SKM-1 (cell line): Measurements from ENCODE around the gene CYCS.
"Not testable (repeated sequence)": the region's sequence is repeated elsewhere in the genome, so short reads cannot be mapped to it uniquely, and the experiment has no call there.

Experiments
- DNase-seq: peaks from one replicate; lab custom pipeline; 2025; ENCODE audit not compliant: unreplicated experiment; lab: John Stamatoyannopoulos, UW

The CYCS gene

DNA sequence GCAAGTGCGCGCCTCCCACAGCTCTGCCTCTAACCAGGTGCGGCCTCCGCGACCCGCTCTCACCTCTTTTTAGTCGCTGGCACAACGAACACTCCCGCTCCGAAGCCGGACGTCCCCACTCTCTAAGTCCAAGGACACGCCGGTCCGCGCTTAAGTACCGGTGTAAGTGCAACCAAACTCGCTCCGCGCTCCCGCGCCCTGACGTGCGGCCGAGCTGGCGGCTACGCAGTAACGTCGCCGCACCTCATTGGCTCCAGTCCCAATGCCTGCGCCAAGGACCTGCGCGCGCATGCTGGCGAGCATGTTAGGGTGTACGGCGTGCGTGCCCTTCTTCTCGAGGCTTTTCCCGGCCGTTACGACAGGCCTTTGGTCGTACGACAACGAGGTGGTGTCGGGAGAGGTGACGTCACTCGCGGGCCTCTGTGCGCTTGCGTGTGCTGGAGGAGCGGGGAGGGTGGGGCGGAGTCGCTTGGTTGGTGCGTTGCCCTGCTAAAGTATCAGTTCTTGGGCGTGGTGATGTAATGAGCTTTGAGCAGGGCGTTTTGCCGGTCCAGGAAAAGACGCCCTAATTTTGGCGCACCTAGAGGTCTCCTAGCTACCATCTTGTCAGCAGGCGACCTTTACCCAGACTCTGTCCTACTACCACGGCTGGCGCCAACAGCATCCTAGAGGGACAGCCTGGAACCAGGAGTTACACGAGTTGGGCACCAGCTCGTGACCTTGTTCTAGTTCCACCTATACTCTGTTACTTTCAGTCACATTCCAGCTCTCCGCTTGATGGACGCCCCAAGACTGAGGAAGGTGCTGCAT, at the start of gene CYCS:
Gene CYCS (minus strand): TSS at position 124 of the 810 bp plus-strand sequence. CDS start 1,141 bp downstream, outside the sequence.
- DNase-seq, result peak; percentile 98

- DNase-seq, result no peak
Observed at GRCh38 chr7:25173184-25173583, 48.1 kb upstream of the CYCS start.

- DNase-seq, result no peak
Observed at GRCh38 chr7:25171516-25171915, 46.5 kb upstream of the CYCS start.

GRCh38 chr7:25171071-25171470, 46.0 kb upstream of the CYCS start:
- DNase-seq, result no peak

GRCh38 chr7:25169683-25170082, 44.6 kb upstream of the CYCS start:
- no peak for DNase-seq

DNA sequence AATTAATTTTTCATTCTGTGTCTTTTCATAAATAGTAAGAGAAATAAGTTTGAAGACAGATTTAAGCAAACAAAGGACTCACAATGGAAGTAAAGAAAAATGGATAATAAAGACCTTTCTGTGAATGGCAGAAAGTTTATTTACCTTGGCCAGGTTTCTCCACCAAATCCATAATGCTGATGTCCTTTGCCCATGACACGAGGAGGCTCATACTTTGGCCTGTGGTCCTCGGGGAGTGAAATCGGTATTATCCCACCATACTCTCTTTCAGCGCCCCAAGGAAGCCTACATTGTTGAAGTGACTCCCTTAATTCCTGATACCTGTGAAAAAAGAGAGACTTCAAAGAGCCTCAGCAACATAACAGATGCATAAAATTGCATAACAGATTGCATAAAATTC, 43.1 kb upstream of the CYCS start:
- no peak for DNase-seq

- no peak for DNase-seq
Observed at GRCh38 chr7:25167262-25167843, 42.3 kb upstream of the CYCS start.

DNA sequence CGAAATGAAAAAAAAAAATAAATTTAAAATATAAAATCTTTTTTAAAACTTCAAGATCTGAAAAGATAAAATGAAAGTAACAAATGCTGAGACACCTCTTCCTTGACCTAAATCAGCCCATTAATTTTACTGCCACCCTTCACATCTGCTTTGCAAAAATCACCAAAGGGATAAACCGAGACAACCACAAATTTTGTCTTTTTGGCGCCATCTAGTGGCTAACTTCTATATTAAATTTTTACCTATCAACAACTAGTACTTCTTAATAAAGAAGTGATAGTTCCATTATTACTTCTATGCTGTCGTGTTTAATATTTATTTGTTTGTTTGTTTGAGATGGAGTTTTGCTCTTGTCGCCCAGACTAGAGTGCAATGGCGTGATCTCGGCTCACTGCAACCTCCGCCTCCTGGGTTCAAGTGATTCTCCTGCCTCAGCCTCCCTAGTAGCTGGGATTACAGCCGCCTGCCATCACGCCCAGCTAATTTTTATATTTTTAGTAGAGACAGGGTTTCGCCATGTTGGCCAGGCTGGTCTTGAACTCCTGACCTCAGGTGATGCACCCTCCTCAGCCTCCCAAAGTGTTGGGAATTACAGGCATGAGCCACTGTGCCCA, 35.0 kb upstream of the CYCS start:
- not testable (repeated sequence) for DNase-seq

DNA sequence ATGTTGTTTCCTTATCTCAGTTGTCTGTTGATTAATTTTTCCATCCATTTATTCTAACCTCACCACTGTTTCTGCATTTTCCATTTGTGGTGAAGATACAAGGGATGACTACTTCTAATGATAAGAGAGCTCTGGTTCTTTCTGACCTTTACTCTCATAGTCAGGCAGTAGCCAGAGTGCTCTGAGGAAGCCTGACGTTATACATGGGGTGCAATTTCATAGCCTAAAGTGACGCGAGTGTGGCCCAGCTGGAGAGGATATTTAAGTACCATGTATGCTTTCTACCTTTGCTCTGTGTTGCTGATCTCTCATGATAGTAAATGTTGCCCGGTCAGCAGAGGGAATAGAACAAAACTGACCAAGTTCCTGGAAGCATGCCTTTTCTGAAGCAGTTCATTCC, 33.9 kb upstream of the CYCS start:
- no peak for DNase-seq

DNA sequence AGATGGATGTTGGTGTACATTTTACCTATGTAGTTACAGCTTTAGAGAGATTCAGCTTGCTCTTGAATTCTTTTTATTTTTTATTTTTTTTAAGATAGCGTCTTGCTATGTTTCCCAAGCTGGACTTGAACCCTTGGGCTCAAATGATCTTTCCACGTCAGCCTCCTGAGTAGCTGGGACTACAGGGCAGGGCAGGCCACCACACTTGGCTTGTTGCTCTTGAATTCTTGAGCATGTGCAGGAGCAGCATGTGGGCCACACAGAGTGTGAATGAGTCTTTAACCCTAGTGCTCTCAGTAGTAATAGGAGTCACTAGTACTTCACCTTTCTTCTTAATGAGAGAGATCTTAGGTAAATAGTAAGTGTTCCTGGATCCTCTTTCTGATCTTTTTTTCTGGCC, 26.7 kb upstream of the CYCS start:
- no peak for DNase-seq

- DNase-seq, result no peak
Observed at GRCh38 chr7:25149836-25150235, 24.8 kb upstream of the CYCS start.

DNA sequence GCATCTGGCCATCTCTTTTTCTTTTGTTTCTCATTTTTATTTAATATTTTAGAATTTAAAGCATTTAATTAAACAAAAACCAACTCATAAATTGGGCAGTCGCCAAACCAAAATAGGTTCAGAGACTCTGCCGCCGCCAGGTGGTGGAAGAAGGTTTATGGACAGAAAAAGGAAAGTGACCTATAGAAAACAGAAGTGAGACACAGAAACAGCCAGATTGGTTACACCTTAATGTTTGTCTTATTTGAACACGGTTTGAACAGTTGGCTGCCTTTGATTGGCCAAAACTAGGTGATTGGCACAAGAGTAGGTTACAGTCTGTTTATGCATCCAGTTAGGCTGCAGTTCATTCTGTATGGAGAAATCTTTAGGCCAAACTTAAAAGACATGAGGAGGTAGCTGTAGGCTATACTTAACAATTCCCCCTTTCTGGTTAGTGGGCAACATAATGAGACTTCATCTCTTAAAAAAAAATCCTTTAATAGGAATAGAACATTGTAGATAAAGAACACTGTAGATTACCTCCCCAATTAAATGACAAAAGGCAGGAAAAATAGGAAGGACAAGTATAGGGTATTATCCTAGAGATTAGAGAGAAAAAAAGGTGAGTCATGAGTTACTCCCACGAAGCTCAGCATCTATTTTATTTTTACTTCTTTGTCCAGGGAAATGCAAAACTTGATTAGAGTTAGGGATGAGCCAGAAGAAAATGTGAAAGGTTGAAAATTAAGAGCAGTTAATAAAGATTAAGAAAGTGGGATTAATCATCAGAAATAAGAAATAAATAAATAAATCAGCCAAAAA, 23.9 kb upstream of the CYCS start:
- DNase-seq, result no peak

- no peak for DNase-seq
Observed at GRCh38 chr7:25143763-25144162, 18.7 kb upstream of the CYCS start.

- no peak for DNase-seq
Observed at GRCh38 chr7:25139536-25139935, 14.5 kb upstream of the CYCS start.

GRCh38 chr7:25134358-25135010, 9.4 kb upstream of the CYCS start:
- DNase-seq, result no peak

DNA sequence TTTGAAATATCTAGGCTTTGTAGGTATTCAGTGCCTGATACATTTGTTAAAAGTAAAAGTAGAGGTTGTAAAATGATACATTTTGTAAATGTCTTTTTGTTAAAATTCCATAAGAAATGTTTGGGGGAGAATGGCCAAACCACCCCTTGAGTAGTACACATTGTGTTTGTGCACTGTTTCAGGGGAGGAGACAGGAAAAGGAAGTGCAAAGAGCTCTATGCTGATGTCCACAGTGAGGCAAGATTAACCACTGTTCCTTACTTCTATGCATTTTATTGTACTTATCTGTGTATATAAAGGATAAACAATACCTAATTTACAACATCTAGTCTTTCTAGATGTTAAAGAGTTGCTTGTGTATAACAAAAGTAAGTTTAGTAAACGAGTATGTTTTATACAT, 7.4 kb upstream of the CYCS start:
- DNase-seq, result no peak

DNA sequence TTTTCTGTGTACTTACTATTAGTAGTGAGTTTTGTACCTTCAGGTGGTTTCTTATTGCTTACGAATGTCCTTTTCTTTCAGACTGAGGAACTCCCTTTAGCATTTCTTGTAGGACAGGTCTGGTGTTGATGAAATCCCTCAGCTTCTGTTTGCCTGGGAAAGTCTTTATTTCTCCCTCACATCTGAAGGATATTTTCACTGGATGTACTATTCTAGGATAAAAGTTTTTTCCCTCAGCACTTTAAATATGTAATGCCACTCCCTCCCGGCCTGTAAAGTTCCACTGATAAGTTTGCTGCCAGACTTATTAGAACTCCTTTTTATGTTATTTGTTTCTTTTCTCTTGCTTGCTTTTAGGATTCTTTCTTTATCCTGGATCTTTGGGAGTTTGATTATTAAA, 1.7 kb upstream of the CYCS start:
- DNase-seq, result no peak

GRCh38 chr7:25124465-25125136, 459 bp downstream of the CYCS start:
- DNase-seq, result no peak

- no peak for DNase-seq
Observed at GRCh38 chr7:25122373-25122772, 2.7 kb downstream of the CYCS start.

DNA sequence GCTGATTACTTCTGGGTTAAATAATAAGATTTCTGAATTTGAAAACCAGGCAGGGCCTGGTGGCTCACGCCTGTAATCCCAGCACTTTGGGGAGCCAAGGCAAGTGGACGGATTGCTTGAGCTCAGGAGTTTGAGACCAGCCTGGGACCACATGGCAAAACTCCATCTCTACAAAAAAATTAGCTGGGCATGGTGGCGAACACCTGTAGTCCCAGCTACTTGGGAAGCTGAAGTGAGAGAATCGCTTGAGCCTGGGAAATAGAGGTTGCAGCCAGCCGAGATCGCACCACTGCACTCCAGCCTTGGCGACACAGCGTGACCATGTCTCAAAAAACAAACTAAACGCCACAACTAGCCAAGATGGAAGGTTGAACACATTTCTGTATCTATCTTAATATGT, 3.5 kb downstream of the CYCS start:
- DNase-seq, result no peak
